Measurements from ENCODE around the gene SLC9C2. TPM values are rescaled to one million over a fixed set of nuclear protein-coding genes. Genes with fewer than 3 reads are reported as not detected.
A peak's percentile ranks its signal among the peaks of the same experiment; 100 is the strongest.
"Not testable (repeated sequence)": the region's sequence is repeated elsewhere in the genome, so short reads cannot be mapped to it uniquely, and the experiment has no call there.

SLC9C2 gene
- total RNA-seq, 1 experiment from 2014 or later = not detected

DNA sequence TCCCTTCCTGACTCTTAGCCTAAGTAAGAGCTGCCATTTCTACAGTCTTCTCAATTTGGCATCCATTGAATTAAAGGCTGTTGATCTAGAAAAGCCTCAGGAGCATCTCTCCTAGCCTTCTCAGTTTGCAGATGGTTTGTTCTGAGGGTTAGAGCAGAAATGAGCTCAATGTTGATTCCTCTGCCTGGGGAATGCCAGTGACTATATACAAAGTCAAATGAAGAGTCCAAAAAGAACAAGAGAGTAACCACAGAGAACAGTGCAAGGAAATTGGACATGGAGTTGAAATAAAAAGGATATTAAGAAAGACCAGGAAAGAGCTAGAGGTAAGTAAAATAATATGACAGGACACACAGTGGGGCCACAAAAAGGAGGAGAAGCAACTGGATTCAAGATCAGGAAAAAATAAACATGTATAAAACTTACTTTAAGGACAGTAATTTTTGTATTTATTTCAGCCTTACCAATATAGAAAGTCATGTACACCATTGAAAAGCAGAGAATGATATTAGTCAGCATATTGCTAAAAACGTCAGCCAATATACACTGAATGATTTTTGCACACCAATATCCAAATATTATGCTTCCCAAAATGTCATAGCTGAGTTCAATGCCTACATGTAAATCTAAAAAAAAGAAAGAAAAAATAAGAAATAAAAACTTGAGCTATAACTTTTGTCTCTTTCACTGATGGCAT, 21.3 kb downstream of the SLC9C2 start:
- DNase-seq (ENCODE audit: low read depth) = no peak

DNA sequence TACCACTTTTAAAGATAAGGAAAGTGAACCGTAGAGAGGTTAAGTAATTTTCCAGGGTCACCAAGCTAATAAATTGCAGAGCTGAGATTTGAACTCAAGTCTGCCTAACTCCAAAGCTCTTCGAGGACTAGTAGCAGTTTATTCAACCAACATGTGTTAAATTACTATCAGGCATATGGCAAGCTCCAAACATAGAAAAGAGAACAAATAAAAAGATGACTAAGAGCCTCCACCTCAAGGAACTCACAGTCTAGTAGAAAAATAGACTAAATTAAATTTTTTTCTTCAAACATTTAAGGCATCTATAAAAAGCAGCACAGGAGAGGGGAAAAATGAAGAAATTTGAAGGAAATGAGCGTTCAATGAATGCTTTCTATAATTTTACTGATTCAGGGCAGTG, 22.2 kb downstream of the SLC9C2 start:
- peak; percentile 9 for DNase-seq (ENCODE audit: low read depth)

- DNase-seq (ENCODE audit: low read depth) = no peak
Observed at GRCh38 chr1:173580071-173580470, 22.8 kb downstream of the SLC9C2 start.

- no peak for DNase-seq (ENCODE audit: low read depth)
Observed at GRCh38 chr1:173573596-173573995, 29.3 kb downstream of the SLC9C2 start.

GRCh38 chr1:173572201-173572873, 30.5 kb downstream of the SLC9C2 start:
- no peak for DNase-seq (ENCODE audit: low read depth)

DNA sequence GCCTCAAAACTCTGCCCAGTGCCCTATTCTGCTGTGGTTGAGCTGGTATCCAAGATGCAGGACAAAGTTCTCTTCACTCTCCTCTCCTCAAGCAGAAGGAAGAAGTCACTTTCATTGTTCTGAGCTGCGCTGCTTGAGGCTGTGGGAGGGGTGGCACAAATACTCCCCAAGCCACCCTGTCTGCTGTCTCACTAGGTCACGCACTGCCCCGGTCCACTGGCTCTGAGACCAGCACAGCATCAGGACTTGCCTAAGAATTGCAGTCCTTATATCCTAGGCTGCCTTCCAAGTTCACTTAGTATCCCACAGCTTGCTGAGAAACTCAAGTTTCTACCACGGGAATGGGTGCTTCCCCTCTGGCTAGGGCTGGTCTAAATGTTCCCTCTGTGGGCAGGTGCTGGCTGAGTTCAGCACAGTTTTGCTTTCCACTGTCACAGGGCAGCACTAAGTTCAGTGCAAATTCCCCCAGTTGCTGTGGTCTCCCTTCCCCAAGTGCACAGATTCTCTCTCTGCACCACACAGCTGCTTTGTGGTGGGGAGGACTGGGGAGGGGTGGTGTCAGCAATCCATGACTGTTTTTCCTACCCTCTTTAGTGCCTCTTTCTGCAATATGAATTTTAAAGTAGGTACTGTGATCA, 32.4 kb downstream of the SLC9C2 start:
- peak; percentile 48 for DNase-seq (ENCODE audit: low read depth)

GRCh38 chr1:173568483-173568882, 34.4 kb downstream of the SLC9C2 start:
- no peak for DNase-seq (ENCODE audit: low read depth)

- DNase-seq (ENCODE audit: low read depth) = not testable (repeated sequence)
Observed at GRCh38 chr1:173563846-173564245, 39.0 kb downstream of the SLC9C2 start.

- no peak for DNase-seq (ENCODE audit: low read depth)
Observed at GRCh38 chr1:173562813-173563212, 40.1 kb downstream of the SLC9C2 start.

DNA sequence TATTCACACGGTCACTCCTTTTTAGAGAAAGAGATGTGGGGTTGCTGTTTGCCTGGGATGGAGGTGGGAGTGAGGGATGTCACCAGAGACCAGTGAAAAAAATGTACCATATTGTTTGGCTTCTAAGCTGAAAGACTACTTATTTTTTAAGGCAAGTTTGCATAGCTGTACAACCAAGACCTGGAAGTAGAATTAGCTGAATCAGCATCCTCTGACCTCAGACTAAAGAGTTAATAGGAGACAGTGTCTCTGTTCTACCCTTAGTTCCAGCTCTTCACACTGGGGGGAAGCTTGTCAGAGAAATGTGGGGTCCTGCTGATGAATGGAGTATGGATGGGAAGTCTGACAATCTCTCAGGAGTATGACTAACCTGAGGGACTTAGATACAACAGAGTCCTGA, 41.6 kb downstream of the SLC9C2 start:
- no peak for DNase-seq (ENCODE audit: low read depth)

GRCh38 chr1:173560285-173560880, 42.5 kb downstream of the SLC9C2 start:
- no peak for DNase-seq (ENCODE audit: low read depth)

DNA sequence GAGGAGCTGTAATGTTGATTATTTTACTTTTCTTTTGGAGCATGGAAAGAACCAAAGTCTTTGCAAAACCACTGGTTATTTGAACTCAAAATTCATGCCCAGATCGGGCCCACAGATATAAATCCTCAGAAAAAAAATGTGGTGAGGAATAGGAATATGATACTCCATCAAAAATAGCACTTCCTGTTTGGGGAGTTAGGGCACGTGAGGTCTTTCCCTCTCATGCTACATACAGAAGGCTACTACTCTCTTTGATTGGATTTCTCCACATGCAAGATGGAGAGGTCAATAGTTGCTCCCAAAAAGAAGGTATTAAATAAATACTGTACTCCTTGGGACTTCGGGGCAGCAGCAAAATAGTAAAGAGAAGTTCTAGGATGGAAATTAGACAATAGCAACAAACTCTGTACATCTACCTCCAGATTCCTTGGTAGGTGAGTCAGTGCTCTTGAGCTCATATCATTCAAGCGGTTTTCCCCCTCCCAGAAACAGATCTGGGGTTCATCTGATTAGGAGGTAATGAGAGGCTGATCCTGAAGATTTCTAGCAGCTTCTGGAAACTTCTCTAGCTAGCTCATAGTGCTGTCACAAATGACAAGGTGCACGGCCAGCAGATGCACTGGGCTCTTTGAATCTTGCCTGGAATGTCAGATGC, 47.1 kb downstream of the SLC9C2 start:
- DNase-seq (ENCODE audit: low read depth) = peak; percentile 31

DNA sequence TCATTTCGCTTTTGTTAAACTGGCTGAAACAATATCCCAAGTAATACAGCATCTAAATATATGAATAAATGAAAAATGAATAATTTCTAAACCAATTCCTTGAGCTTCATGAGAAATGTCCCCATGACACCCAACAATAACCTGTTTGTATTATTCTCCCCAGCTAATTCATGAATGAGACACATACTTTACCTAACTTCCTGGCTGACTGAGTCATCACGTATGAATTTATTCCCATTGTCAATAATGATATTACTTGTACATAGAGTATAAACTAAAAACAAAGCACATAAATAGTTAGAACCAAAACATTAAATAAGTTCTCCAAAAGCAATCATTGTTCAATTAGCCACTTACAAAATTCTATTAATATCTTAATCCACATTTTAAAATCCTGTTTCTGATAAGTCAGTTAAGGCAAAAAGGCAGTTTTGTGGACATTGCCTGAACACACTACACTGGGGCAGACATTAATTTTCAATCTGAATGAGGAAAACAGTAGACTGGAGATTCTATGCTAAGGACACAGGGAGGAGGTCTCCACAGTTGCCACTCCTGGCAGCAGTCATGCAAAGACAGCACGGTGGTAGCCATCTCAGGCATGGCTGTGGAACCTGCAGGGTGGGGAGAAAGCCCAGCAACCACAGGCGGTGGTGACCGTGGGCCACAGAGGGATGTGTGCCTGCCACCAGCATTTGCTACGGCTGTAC, 48.2 kb downstream of the SLC9C2 start:
- DNase-seq (ENCODE audit: low read depth) = peak; percentile 12

DNA sequence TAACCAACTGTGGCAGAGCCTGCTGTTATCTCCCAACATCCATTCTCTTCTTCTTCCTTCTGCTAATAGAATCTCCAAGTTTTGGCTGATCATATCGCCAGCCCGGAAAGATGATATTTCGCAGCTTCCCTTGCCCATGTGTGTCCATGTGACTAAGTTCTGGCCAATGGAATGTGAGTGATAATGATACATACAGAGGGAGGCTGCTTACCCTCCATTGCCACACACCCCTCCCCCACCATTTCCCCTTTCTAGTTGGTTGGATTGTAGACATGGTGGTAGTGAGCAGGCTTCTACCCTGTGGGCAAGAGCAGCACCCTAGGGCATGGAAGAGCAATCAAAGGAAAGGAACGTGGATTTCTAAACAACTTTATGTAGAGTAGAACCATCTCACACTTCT, 48.8 kb downstream of the SLC9C2 start:
- DNase-seq (ENCODE audit: low read depth) = no peak

DNA sequence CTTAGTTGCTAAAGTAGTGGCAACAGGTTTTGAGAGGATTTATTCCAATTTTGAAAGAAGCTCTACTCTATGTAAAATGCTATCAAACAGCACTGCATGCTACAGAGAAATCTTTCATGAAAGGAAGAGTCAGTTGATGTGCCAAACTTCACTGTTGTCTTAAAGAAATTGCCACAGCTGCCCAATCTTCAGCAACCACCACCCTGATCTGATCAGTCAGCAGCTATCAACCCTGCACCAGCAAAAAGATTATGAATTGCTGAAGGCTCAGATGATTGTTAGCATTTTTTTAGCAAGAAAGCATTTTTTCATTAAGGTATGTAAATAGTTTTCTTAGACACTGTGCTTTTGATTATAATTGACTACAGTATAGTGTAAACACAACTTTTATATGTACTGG, 49.6 kb downstream of the SLC9C2 start:
- DNase-seq (ENCODE audit: low read depth) = no peak

DNA sequence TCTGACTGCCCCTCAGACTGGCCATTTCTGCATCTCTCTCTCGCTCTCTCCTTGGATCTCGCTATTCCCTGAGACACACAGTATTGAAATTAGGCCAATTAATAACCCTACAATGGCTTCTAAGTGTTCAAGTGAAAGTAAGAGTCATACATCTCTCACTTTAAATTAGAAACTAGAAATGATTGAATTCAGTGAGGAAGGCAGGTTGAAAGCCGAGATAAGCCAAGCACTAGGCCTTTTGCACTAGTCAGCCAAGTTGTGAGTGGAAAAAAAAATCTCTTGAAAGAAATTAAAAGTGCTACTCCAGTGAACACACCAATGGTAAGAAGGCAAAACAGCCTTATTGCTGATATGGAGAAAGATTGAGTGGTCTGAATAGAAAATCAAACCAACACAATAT, 51.2 kb downstream of the SLC9C2 start:
- no peak for DNase-seq (ENCODE audit: low read depth)

DNA sequence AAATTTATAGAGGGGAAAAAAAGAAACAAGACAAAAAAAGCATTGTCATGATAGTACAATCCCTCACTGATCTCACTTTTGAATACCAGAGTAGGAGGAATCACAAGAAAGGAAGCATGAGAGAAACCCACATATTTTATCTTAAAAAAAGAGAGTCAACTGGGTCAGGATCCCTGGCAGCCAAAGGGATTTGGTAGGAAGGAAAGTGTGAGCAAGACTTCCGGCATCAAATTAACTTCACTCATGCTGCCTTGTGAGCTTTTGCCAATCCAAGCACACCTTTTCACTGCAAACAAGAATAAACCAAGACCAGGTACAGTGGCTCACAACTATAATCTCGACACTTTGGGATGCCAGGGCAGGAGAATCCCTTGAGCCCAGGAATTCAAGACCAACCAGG, 53.1 kb downstream of the SLC9C2 start:
- DNase-seq (ENCODE audit: low read depth) = no peak

- no peak for DNase-seq (ENCODE audit: low read depth)
Observed at GRCh38 chr1:173545688-173546087, 57.2 kb downstream of the SLC9C2 start.

DNA sequence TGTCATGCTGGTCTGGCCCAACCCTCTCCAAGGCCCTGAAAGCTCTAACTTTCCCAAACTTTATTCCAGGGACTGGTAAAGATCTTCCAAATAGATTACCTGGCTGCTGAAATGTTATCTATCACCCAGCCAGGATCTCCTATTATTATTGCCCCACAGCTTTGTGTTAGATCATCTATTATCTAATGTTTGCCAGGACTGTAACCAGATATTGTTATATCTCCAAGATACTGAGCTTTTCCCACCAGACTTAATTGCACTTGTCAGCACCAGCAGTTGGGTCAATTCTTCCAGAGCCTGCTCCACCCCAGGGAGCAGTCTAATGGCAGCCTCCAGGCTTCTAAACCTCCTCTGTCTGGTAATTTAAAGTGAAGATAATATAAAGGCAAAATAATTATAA, 66.6 kb downstream of the SLC9C2 start:
- DNase-seq (ENCODE audit: low read depth) = no peak

DNA sequence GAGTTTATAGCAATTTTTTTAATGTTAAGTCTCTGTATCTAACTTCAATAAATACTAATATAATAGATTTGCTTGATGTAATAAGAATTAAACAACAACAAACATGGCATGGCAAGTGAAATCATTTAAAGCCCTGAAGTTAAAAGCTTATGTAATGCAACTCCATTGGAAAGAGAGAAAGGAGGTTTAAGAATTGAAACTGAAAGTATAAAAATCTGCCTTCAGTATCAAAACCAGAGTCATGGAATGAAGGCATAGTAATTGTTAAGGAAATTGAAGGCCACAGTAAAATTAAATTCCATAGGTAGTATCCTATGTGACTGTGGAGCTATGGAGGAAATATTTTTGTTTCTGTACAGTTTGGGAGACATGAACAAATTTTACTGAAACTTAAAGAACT, 70.6 kb downstream of the SLC9C2 start:
- peak; percentile 7 for DNase-seq (ENCODE audit: low read depth)

All from LHCN-M2 (cell line).